HepG2 (cell line): ENCODE measurements around the gene GTF2IRD2.
"Not testable (repeated sequence)": the region's sequence is repeated elsewhere in the genome, so short reads cannot be mapped to it uniquely, and the experiment has no call there.

Experiments used
- CBFB ChIP-seq: sonication (generic); formaldehyde crosslinking; IDR thresholded peaks from 2 replicates; pipeline ENCODE4 v1.4.0; 2020; ENCODE audit warnings: missing genetic modification reagents
- FOXK2 ChIP-seq: fragments of 450-650 bp; IDR thresholded peaks from 2 replicates; pipeline ENCODE4 v1.6.1; 2016
- HDAC2 ChIP-seq: sonication (generic); formaldehyde crosslinking; IDR thresholded peaks from 2 replicates; pipeline ENCODE4 v1.4.0; 2020; ENCODE audit warnings: missing genetic modification reagents
- HNRNPL ChIP-seq: fragments of 200-400 bp; formaldehyde crosslinking; IDR thresholded peaks from 2 replicates; pipeline ENCODE4 v1.6.1; 2017; ENCODE audit warnings: mild to moderate bottlenecking, low read depth, low read length
- JUN ChIP-seq: sonication (generic); formaldehyde crosslinking; IDR thresholded peaks from 2 replicates; pipeline ENCODE4 v1.4.0; 2020; ENCODE audit warnings: mild to moderate bottlenecking, missing genetic modification reagents
- NFYB ChIP-seq: sonication (generic); formaldehyde crosslinking; IDR thresholded peaks from 2 replicates; pipeline ENCODE4 v1.4.0; 2020; ENCODE audit warnings: missing genetic modification reagents
- POLR2A ChIP-seq, 2 experiments: IDR thresholded peaks; 2 replicates each; pipeline ENCODE4 v1.6.1; 2011; ENCODE audit warnings: low read depth in 2 of 2, low read length in 2 of 2, mild to moderate bottlenecking in 1 of 2, moderate library complexity in 1 of 2; ENCODE audit not compliant: insufficient read depth in 1 of 2
- POLR2AphosphoS5 ChIP-seq: IDR thresholded peaks from 2 replicates; pipeline ENCODE4 v1.6.1; 2012; ENCODE audit warnings: low read depth, low read length
- RARA ChIP-seq: IDR thresholded peaks from 2 replicates; pipeline ENCODE4 v1.6.1; 2016; ENCODE audit warnings: missing genetic modification reagents, missing compliant biosample characterization
- ZNF232 ChIP-seq: sonication (generic); formaldehyde crosslinking; IDR thresholded peaks from 2 replicates; pipeline ENCODE4 v1.4.0; 2020; ENCODE audit warnings: missing genetic modification reagents, borderline replicate concordance
- ZNF614 ChIP-seq: IDR thresholded peaks from 2 replicates; pipeline ENCODE4 v1.6.1; 2018; ENCODE audit warnings: missing biosample characterization, missing genetic modification reagents, inconsistent platforms, borderline replicate concordance
- TF ChIP-seq, protein P1 (sequence below): sonication (generic); formaldehyde crosslinking; IDR thresholded peaks from 2 replicates; pipeline ENCODE4 v1.4.0; 2020; ENCODE audit warnings: mild to moderate bottlenecking, missing genetic modification reagents
- TF ChIP-seq, protein P2 (sequence below): sonication (generic); formaldehyde crosslinking; IDR thresholded peaks from 2 replicates; pipeline ENCODE4 v1.5.0; 2020; ENCODE audit warnings: mild to moderate bottlenecking, missing genetic modification reagents, moderate library complexity

DNA sequence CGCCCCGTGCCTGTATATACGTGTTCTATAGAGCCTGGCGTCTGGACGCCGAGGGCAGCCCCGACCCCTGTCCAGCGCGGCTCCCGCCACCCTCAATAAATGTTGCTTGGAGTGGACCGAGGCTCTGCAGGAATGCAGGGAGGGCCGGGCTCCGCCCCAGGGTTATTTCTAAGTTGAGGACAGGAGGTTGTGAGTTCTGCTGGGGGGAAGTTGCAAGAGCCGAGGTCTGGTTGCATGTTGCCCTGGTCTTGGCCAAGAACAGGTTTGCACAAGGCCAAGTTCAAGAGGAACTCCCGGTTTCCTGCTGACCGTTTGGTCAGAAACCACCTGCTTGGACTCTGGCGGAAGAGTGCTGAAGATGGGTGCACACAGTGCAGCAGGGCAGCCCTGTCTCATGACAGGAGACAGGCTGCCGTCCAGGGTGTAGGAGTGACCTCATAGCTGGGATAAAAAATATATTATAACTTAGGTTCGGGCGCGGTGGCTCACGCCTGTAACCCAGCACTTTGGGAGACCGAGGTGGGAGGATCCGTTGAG, 62.1 kb downstream of the GTF2IRD2 start:
- TF ChIP-seq RARA (CRISPR knock-in tag); ZNF614; NFYB (CRISPR knock-in tag); POLR2AphosphoS5; CBFB (CRISPR knock-in tag); HNRNPL; FOXK2; JUN; ZNF232 (CRISPR knock-in tag); HDAC2 (CRISPR knock-in tag); POLR2A (IDR thresholded peaks at IDR 0.05; ENCODE audit: insufficient read depth in 1 of 2, low read depth in 2 of 2, low read length in 2 of 2): not testable (repeated sequence)
- TF ChIP-seq, protein P1, sequence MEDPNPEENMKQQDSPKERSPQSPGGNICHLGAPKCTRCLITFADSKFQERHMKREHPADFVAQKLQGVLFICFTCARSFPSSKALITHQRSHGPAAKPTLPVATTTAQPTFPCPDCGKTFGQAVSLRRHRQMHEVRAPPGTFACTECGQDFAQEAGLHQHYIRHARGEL (CRISPR knock-in tag): not testable (repeated sequence)
- TF ChIP-seq, protein P2, sequence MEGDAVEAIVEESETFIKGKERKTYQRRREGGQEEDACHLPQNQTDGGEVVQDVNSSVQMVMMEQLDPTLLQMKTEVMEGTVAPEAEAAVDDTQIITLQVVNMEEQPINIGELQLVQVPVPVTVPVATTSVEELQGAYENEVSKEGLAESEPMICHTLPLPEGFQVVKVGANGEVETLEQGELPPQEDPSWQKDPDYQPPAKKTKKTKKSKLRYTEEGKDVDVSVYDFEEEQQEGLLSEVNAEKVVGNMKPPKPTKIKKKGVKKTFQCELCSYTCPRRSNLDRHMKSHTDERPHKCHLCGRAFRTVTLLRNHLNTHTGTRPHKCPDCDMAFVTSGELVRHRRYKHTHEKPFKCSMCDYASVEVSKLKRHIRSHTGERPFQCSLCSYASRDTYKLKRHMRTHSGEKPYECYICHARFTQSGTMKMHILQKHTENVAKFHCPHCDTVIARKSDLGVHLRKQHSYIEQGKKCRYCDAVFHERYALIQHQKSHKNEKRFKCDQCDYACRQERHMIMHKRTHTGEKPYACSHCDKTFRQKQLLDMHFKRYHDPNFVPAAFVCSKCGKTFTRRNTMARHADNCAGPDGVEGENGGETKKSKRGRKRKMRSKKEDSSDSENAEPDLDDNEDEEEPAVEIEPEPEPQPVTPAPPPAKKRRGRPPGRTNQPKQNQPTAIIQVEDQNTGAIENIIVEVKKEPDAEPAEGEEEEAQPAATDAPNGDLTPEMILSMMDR (CRISPR knock-in tag): not testable (repeated sequence)
